GM19035 (cell line): Measurements from ENCODE around the gene L3MBTL4.
"Not testable (repeated sequence)": the region's sequence is repeated elsewhere in the genome, so short reads cannot be mapped to it uniquely, and the experiment has no call there.

Experiments
- ATAC-seq: cut with Tn5 transposase; IDR thresholded peaks from one replicate; pipeline ENCODE4 v1.9.1; 2021; ENCODE audit not compliant: unreplicated experiment

L3MBTL4 gene

GRCh38 chr18:6313415-6313814, 101.3 kb downstream of the L3MBTL4 start:
- no peak for ATAC-seq

- no peak for ATAC-seq
These were observed 103.1 kb downstream of the L3MBTL4 start for GRCh38 chr18:6311456-6312215.

- no peak for ATAC-seq
These were observed 104.0 kb downstream of the L3MBTL4 start for GRCh38 chr18:6310714-6311113.

GRCh38 chr18:6297875-6298274, 116.8 kb downstream of the L3MBTL4 start:
- ATAC-seq = no peak

GRCh38 chr18:6294148-6294784, 120.4 kb downstream of the L3MBTL4 start:
- ATAC-seq = no peak

DNA sequence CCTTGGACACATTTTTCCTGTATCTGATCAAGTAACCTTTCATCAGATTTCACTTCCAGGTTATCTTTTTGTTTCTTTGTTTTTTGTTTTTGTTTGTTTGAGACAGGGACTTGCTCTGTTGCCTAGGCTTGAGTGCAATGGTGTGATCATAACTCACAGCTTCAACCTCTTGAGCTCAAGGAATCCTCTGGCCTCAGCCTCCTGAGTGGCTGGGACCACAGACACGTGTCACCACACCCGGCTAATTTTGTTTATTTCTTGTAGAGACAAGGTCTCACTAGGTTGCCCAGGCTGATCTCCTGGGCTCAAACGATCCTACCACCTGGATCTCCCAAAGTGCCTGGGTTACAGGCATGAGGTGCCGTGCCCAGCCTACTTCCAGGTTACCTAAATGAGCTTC, 124.9 kb downstream of the L3MBTL4 start:
- ATAC-seq = no peak

DNA sequence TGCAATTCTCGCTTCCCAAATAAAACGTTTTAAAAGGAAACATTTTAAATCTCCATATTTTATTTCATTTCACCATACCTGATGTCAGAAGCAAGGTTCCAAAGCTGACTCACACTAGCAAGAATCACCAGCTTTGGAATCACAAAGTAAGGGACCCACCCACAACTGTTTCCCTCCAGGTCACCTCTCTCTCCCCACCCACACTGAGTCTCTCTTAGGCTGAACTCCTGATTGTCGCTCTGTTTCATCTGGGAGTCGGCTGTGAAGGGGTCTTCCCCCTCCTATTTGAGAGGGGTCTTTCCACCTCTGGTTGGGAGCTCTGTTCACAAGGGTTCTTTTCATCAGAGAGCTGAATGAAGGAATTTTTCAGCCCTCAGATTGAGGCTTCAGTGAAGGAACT, 128.1 kb downstream of the L3MBTL4 start:
- ATAC-seq = no peak

GRCh38 chr18:6284761-6285160, 129.9 kb downstream of the L3MBTL4 start:
- no peak for ATAC-seq

DNA sequence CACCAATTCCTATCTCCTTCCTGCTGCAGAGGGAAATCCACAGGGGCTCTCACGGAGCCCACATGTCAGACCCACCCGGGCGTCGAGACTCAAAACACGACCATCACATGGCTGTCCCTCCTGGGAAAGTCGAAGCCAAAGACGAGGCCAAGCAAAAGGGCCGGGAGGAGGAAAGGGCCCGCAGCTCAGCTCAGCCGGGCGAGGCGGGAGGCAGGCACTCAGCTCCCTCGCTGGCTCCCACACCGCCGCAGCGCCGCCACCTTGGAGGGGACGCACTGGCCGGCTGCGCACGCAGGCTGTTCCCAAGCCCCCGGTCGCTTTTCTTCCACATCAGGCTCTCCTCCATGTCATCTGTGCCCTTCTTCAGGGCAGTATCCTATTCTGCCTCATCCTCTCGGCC, 130.4 kb downstream of the L3MBTL4 start:
- no peak for ATAC-seq

DNA sequence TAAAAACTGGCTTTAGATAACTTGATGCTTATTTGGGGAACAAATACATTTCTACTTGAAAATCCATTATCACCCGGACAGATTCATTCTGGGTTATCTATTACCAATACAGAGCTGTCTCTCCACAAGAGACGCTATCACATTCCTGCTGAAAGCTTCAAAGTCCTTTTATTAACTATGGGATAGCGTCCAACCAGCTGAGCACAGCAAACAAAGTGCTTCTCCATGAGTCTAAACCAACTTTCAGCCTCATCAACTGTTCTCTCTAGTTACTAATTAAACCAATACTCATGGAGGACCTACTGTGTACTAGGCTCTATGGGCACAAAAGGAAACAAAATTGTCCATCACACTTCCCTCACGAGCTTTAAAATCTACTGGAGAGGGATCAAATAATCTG, 132.8 kb downstream of the L3MBTL4 start:
- no peak for ATAC-seq

DNA sequence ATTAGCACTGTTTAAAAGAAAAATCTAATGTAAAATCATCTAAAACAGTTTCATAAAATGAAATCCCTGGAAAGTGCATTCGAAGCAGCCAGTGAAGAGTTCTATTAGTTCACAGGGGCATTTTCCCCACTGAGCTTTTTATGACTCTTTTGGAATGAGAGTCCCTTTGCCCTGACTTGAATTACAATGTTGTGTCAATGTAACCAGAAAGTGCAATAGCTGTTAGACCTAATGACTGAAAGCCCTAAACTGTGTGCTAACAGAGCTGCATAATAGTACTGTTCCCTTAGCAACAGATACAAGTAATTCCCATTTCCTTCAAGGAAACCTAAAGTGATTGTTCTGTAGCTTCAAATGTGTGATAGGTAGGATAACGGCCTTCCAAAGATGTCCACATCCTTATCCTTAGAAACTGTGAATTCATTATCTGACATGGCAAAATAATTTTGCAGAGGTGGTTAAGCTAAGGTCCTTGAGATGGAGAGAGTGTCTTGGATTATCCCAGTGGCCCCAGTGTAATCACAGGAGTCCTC, 134.4 kb downstream of the L3MBTL4 start:
- no peak for ATAC-seq

- ATAC-seq = no peak
These were observed 135.4 kb downstream of the L3MBTL4 start for GRCh38 chr18:6279308-6279707.

DNA sequence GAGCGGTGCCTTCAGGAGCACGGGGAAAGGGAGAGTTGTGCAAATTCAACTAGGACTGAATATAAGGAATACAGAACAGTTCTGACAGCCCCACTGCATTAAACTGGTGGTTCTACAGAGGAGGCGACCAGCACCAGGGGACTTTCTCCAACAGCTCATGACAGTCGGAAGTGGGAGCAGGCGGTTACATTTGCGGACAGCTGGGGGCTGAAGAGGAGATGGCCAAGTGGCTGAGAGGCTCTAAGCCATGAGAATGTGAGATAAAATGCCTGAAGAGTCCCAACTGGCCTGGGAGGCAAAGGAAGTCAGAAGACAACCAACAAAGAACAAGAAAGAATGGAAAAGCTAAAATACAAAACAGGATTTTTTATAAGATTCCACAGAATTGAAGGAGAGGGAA, 141.3 kb downstream of the L3MBTL4 start:
- ATAC-seq = no peak

DNA sequence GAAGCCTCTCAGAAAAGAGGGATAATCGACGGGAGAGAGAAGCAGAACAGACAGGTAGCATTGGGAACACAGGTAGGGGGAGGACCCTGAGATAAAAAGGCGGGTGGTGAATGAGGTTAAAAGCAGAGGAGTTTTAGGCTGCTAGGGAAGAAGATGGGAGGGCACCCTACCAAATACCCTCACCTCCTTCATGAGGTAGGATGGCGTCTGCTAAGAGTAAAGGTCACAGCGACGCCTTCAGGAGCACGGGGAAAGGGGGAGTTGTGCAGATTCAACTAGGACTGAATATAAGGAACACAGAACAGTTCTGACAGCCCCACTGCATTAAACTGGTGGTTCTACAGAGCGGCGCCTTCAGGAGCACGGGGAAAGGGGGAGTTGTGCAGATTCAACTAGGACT, 142.6 kb downstream of the L3MBTL4 start:
- not testable (repeated sequence) for ATAC-seq

GRCh38 chr18:6271585-6271984, 143.1 kb downstream of the L3MBTL4 start:
- ATAC-seq = no peak

DNA sequence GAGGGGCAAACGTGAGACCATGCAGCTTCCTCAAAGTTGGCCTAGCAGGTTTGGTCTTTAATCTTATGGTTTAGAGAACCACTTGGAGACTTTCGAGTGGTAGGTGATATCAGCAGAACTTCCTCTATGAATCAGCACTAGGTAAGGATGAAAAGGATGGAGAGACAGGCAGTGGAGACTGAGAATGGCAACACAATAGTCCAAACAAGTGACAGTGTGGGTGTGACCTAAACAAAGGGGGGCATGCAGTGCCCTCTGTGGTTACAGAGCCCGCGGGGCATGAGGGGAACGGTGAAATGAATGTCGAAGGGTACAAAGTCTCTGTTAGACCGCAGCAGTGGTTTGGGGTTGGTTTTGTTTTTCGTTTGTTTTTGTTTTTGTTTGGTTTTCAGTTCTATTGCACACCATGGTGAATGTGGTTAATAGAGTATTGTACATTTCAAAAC, 143.9 kb downstream of the L3MBTL4 start:
- peak; percentile 96 for ATAC-seq

DNA sequence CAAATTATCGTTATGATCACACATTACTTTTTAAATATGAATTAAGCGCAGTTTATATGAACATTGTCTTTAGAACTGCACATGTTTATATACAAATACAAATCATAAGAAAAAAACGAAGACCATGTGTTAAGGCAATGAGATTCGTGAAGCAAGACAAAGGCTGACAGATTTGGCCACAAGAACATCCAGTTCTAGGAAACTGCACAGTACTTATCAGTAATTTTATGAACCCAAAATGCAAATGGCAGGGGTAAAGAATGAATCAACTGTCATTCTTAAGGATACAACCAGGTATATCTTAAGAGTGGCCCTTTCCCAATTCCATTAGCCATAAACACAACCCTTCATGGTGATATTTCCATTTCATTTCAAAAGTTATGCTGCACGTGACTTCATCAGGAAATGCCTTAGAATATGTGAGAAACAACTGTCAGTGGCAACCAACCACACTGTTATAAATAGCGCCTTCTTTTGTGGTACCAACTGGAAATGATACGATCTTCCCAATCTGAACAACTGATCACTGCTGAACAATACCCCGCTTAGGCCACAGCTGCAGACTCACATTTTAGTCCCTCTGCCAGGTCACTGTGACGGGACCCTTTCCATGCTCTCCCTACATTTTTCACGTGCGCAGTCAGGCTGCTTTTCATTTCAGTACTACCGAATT, 144.9 kb downstream of the L3MBTL4 start:
- no peak for ATAC-seq

DNA sequence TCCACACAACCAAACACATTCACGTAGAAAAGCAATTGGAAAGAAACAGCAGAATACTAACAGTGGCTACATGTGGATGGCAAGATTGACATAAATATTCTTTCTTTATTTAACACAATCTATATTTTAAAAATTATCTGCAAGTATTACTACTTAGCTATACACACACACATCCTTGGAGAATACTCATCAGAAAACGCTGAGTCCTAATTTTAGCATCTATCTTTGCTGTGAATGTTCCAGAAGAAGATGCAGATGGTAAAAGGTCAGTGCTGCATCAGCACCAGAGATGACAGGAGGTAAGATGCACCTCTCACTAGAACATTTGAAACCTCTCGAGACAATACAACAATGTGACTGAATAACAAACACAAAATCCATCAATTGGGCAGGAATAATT, 148.5 kb downstream of the L3MBTL4 start:
- ATAC-seq = no peak

- ATAC-seq = no peak
These were observed 152.8 kb downstream of the L3MBTL4 start for GRCh38 chr18:6261938-6262337.

DNA sequence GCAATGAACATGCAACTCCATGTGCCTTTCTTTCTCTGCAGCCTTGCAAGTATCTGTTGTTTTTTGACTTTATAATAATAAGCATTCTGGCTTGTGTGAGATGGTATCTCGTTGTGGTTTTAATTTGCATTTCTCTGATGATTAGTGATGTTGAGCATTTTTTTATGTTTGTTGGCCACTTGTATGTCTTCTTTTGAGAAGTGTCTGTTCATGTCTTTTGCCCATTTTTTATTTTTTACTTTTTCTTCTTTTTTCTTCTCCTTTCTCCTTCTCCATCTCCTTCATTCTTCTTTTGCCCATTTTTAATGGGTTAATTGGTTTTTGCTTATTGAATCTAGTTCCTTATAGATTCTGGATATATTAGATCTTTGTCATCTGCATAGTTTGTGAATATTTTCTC, 155.4 kb downstream of the L3MBTL4 start:
- ATAC-seq = not testable (repeated sequence)

- no peak for ATAC-seq
These were observed 156.8 kb downstream of the L3MBTL4 start for GRCh38 chr18:6257950-6258349.

GRCh38 chr18:6256521-6256920, 158.2 kb downstream of the L3MBTL4 start:
- ATAC-seq = no peak
